Stimulated activated naive CD8-positive, alpha-beta T cell treated with anti-CD3 and anti-CD28 coated beads, Interleukin-15, amount 100 ng/mL, for 72 hours (primary cell): ENCODE measurements around the gene ZKSCAN1.

ENCODE experiments used
- ATAC-seq: fragments of 150-1000 bp; cut with Tn5 transposase; 2 replicates; pipeline ENCODE4 v1.10.0; 2021; ENCODE audit warnings: mild to moderate bottlenecking, moderate library complexity
- DNase-seq, 2 donors: peaks; one replicate each; pipeline ENCODE4 v3.0.0; 2021 to 2022
- H3K27ac Mint-ChIP-seq, 2 donors: one replicate each; pipeline ENCODE4 v1.8.0; 2022; ENCODE audit warnings: mild to moderate bottlenecking in 2 of 2, mixed read lengths in 2 of 2, moderate library complexity in 2 of 2
- H3K27me3 Mint-ChIP-seq: one replicate; pipeline ENCODE4 v1.8.0; 2022; ENCODE audit warnings: mixed read lengths
- H3K4me1 Mint-ChIP-seq: one replicate; pipeline ENCODE4 v1.8.0; 2022; ENCODE audit warnings: mild to moderate bottlenecking, mixed read lengths
- H3K4me3 Mint-ChIP-seq, 2 donors: one replicate each; pipeline ENCODE4 v1.8.0; 2022; ENCODE audit warnings: mild to moderate bottlenecking in 2 of 2, mixed read lengths in 2 of 2, moderate library complexity in 1 of 2
- H3K9me3 Mint-ChIP-seq, 2 donors: one replicate each; pipeline ENCODE4 v1.8.0; 2022; ENCODE audit warnings: mixed read lengths in 2 of 2

The ZKSCAN1 gene

GRCh38 chr7:100048680-100049079, 33.3 kb downstream of the ZKSCAN1 start:
- Mint-ChIP-seq H3K27me3 (no peaks in the 10 kb centered on the region), H3K4me3 (peak overlapping the region in 1 of 2 donors; percentile 83), H3K4me1 (peaks cover 22% of the 10 kb centered on the region), H3K27ac (no peak overlapping the region), H3K9me3 (no peaks in the 10 kb centered on the region)
- ATAC-seq (no peak), DNase-seq (no peak)

DNA sequence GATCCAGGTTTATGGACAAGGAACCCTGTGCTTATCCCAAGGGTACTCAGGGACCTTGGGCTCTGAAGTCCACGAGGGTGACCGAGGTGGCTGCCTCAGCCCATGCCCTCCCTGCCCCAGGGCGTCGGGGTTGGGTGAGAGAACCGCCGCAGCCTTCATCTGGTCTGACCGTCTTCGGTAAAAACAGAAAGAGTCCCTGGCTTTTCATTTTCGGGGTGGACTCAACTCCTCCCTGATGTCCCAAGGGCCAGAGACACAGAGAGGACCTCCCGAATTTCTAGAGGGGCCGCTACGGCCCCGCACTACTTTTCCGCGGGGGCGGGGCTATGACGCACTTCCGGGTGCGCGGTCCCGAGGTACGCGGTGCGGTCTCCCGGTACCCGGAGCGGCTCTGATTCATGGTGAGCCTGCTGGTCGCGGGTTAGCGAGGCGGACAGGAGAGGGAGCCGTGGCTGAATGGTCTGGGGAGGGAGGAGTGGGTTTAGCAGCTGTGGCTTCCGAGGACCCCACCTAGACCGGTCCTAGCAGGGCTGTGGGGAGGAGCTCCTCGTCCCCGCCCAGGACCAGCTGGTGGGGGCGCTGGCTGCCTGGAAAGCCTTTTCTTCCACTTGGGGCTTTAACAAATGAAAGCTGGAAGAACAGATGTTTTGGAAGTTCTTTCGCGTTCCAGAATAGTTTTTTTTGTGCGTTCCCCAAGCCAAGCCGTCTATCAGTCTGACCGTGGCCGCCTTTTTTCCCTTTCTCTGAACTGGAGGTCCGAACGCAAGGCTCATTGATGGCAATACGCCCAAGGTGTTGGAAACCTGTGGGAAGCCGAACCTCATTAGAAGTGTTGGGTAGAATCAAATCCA, 34.3 kb downstream of the ZKSCAN1 start, which contains the start of gene ZSCAN21:
ZSCAN21 (plus strand) TSS at position 334 of the 851 bp plus-strand sequence. CDS start 7,233 bp downstream, outside the sequence.
- H3K9me3 Mint-ChIP-seq, result no peaks in the 10 kb centered on the region
- H3K27me3 Mint-ChIP-seq, result no peaks in the 10 kb centered on the region
- H3K4me1 Mint-ChIP-seq, result peaks cover 22% of the 10 kb centered on the region
- H3K27ac Mint-ChIP-seq, result peak within 1 kb of the TSS; percentile 22 to 82
- peak; percentile 77 to 82 for DNase-seq
- H3K4me3 Mint-ChIP-seq, result peak within 1 kb of the TSS; percentile 83 to 89
- ATAC-seq, result peak; percentile 96

DNA sequence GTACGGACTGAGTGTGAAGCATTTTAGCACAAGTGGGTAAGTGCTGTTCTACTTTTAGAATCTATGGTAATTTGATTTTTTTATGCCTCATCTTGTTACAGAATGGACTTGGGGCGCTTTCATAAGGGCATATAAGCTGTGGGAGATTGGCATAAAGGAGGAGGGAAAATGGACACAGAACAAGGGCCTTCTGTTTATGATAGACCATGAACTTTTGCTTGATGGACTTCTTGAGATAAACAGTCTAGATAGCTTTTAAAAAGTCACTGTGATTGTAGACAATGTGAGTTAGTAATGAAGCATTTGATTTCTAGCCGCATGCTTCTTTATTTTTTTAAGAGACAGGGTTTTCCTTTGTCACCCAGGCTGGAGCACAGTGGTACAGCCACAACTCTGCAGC, 36.2 kb downstream of the ZKSCAN1 start:
- DNase-seq (no peak), ATAC-seq (no peak)
- Mint-ChIP-seq H3K27ac (no peak overlapping the region), H3K4me3 (peak overlapping the region; percentile 16 to 19), H3K4me1 (peaks cover 22% of the 10 kb centered on the region), H3K27me3 (no peaks in the 10 kb centered on the region), H3K9me3 (no peaks in the 10 kb centered on the region)

DNA sequence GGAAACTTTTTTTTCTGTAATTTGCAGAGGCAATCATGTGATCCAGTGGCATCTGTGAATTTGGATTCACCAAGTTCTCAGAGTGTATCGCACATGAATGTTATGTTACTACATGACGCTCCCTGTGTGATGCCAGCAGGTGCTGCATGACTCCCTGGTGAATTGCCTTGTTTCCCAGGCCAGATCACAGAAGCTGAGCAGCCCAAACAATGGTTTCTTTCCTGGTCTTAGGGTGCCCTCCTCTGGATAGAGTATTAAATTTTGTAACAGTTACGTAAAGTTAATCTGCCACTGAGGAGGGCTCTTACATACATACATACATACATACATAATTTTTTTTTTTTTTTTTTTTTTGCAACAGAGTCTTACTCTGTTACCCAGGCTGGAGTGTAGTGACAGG, 37.8 kb downstream of the ZKSCAN1 start:
- ATAC-seq (peak; percentile 35), DNase-seq (peak; percentile 18 to 27)
- H3K4me3 Mint-ChIP-seq, result no peak overlapping the region
- no peaks in the 10 kb centered on the region for H3K27me3 Mint-ChIP-seq
- peaks cover 26% of the 10 kb centered on the region for H3K4me1 Mint-ChIP-seq
- H3K9me3 Mint-ChIP-seq, result no peaks in the 10 kb centered on the region
- H3K27ac Mint-ChIP-seq, result no peak overlapping the region

DNA sequence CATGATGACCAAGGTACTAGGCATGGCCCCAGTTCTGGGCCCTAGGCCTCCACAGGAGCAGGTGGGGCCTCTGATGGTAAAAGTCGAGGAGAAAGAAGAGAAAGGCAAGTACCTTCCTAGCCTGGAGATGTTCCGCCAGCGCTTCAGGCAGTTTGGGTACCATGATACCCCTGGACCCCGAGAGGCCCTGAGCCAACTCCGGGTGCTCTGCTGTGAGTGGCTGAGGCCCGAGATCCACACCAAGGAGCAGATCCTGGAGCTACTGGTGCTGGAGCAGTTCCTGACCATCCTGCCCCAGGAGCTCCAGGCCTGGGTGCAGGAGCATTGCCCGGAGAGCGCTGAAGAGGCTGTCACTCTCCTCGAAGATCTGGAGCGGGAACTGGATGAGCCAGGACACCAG, 41.6 kb downstream of the ZKSCAN1 start:
- no peak overlapping the region for H3K27ac Mint-ChIP-seq
- H3K9me3 Mint-ChIP-seq, result no peaks in the 10 kb centered on the region

DNA sequence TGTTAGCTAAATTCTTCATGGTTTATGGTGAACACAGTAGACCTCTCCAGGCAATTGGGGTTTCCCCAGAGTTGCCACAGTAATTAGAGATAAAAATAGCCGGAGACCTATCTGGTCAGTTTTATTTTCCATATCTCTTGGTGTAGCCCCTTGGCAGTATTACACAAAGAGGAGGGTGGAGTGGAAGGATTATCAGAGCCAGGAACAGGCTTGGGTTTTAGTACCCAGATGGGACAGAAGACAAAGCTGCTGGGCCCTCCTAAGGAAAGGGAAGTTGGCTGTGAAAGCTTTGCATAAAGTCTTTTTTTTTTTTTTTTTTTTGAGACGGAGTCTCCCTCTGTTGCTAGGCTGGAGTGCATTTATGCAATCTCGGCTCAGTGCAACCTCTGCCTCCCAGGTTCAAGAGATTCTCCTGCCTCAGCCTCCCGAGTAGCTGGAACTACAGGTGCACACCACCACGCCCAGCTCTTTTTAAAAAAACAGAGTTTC, 43.9 kb downstream of the ZKSCAN1 start:
- Mint-ChIP-seq H3K4me3 (no peak overlapping the region), H3K27ac (no peak overlapping the region), H3K4me1 (peaks cover 6% of the 10 kb centered on the region), H3K27me3 (no peaks in the 10 kb centered on the region), H3K9me3 (no peaks in the 10 kb centered on the region)
- no peak for ATAC-seq
- no peak for DNase-seq

More for the DNA sequence above, 41.6 kb downstream of the ZKSCAN1 start:
- Mint-ChIP-seq H3K4me1 (peaks cover 6% of the 10 kb centered on the region), H3K27me3 (no peaks in the 10 kb centered on the region), H3K4me3 (no peak overlapping the region)
- ATAC-seq, result no peak
- DNase-seq, result no peak

DNA sequence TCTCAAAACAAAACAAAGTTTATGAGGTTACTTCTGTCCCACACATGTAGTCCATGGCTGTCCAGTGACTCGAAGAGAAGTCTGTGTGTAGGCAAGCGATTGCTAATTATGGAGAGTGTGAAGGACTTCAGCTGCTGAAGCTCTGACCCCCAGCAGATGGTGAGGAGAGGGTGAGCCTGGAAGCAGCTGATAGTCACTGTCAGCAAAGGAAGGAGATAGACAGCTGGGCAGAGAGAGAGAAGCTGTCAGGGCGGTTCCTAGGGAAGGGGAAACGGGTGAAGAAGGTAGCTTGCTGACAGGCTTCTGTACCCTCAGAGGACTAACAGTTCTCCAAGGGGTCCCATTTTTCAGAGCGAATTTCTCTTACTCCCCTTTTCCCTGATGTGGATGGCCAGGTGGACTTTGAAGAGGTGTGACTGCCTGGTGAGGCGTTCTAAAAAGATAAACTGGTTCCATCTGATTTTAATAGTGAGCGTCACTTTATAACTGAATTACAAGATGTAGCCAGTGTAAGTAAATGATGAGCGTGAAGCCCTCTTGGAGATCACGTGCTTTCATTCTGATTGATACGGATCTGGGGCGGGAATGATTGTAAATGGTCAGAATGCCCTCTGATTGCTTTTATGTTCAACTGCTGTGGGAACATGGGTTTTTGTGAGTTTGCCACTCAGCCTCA, 46.3 kb downstream of the ZKSCAN1 start:
- Mint-ChIP-seq H3K27ac (peak overlapping the region; percentile 48 to 56), H3K4me3 (no peak overlapping the region), H3K9me3 (no peaks in the 10 kb centered on the region), H3K27me3 (no peaks in the 10 kb centered on the region), H3K4me1 (peaks cover 6% of the 10 kb centered on the region)
- DNase-seq, result no peak
- no peak for ATAC-seq

DNA sequence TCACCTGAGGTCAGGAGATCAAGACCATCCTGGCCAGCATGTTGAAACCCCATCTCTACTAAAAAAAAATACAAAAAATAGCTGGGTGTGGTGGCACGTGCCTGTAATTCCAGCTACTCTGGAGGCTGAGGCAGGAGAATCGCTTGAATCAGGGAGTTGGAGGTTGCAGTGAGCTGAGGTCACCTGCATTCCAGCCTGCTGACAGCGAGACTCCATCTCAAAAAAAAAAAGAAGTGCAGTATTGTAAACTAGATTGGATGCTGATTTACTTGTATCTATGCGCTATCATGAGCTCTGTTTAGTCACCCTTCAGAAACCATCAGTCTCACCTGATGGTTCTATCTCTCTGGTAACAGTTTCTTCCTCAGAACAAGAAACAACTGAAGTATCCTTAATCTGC, 48.0 kb downstream of the ZKSCAN1 start:
- Mint-ChIP-seq H3K4me1 (no peaks in the 10 kb centered on the region), H3K27me3 (no peaks in the 10 kb centered on the region), H3K27ac (no peak overlapping the region), H3K9me3 (no peaks in the 10 kb centered on the region), H3K4me3 (no peak overlapping the region)
- no peak for DNase-seq
- ATAC-seq, result no peak

- DNase-seq, result no peak
- Mint-ChIP-seq H3K9me3 (no peaks in the 10 kb centered on the region), H3K4me1 (no peaks in the 10 kb centered on the region), H3K27me3 (no peaks in the 10 kb centered on the region), H3K4me3 (no peak overlapping the region), H3K27ac (no peak overlapping the region)
- ATAC-seq, result no peak
Measured at GRCh38 chr7:100064162-100064561, 48.8 kb downstream of the ZKSCAN1 start.

GRCh38 chr7:100065452-100066186, 50.2 kb downstream of the ZKSCAN1 start:
- ATAC-seq (no peak), DNase-seq (no peak)
- Mint-ChIP-seq H3K9me3 (peaks cover 0 to 9% of the 10 kb centered on the region in 2 donors), H3K27ac (no peak overlapping the region), H3K4me1 (no peaks in the 10 kb centered on the region), H3K4me3 (no peak overlapping the region), H3K27me3 (no peaks in the 10 kb centered on the region)

DNA sequence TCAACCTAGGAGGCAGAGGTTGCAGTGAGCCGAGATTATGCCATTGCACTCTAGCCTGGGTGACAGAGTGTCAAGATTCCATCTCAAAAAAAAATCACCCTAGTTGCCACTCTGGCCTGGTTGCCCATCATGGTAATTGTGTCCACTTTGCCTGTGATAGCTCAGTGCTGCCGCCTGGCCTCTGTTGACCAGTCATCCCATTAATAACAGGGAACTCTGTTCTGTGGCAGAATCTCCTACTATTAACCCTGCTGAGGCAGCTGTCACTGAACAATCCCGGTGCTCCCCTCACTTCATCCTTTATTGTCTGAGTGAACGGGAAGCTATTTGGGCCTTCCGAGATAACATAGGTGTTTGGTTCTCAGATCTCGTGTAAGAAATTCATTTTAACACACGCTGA, 51.6 kb downstream of the ZKSCAN1 start:
- no peak for DNase-seq
- H3K27ac Mint-ChIP-seq, result no peak overlapping the region
- H3K9me3 Mint-ChIP-seq, result peaks cover 10 to 22% of the 10 kb centered on the region in 2 donors
- no peaks in the 10 kb centered on the region for H3K27me3 Mint-ChIP-seq
- no peak for ATAC-seq
- no peaks in the 10 kb centered on the region for H3K4me1 Mint-ChIP-seq
- no peak overlapping the region for H3K4me3 Mint-ChIP-seq

GRCh38 chr7:100069991-100070390, 54.6 kb downstream of the ZKSCAN1 start:
- ATAC-seq (no peak), DNase-seq (no peak)
- Mint-ChIP-seq H3K27ac (no peak overlapping the region), H3K4me3 (no peak overlapping the region), H3K4me1 (no peaks in the 10 kb centered on the region), H3K9me3 (peaks cover 27 to 33% of the 10 kb centered on the region in 2 donors), H3K27me3 (no peaks in the 10 kb centered on the region)

GRCh38 chr7:100071018-100071723, 55.8 kb downstream of the ZKSCAN1 start:
- Mint-ChIP-seq H3K4me3 (no peak overlapping the region), H3K27me3 (no peaks in the 10 kb centered on the region), H3K27ac (no peak overlapping the region), H3K9me3 (peaks cover 27 to 33% of the 10 kb centered on the region in 2 donors), H3K4me1 (no peaks in the 10 kb centered on the region)
- ATAC-seq (no peak), DNase-seq (no peak)

DNA sequence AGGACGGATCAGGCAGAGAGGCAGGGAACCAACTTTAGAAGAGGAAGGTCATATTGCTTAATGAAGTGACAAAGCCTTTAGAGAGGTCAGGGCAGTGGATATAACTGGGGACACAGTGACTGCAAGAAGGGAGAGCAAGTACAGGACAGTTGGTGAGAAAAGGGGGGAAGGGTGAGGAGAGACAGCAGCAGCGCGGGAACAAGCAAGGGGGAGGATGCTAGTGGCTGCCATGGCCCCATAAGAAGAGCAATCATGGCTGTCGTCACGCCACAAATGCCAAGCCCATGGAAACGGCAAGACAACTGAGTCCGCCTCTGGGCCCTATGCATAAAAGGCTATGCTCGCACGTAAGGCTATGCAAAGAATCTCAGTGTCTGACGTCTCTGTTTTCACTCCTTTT, 57.1 kb downstream of the ZKSCAN1 start:
- no peak overlapping the region for H3K27ac Mint-ChIP-seq
- peaks cover 27 to 33% of the 10 kb centered on the region in 2 donors for H3K9me3 Mint-ChIP-seq

DNA sequence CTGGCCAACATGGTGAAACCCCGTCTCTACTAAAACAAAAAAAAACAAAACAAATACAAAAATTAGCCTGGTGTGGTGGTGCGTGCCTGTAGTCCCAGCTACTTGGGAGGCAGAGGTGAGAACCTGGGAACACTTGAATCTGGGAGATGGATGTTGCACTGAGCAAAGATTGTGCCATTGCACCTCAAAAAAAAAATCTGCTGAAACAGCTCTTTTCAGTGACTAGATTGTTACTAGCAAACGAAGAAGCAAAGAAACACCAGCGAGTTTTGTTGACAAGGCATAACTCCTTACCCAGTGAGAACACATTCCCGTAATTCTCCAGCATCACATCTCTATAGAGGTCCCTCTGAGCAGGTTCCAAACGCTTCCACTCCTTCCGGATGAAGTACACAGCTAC, 59.4 kb downstream of the ZKSCAN1 start:
- Mint-ChIP-seq H3K9me3 (peaks cover 27 to 32% of the 10 kb centered on the region in 2 donors), H3K27ac (no peak overlapping the region)
- DNase-seq, result no peak

More for the DNA sequence above, 57.1 kb downstream of the ZKSCAN1 start:
- no peak for DNase-seq
- no peaks in the 10 kb centered on the region for H3K27me3 Mint-ChIP-seq
- ATAC-seq, result no peak
- H3K4me1 Mint-ChIP-seq, result no peaks in the 10 kb centered on the region
- no peak overlapping the region for H3K4me3 Mint-ChIP-seq

More for the DNA sequence above, 59.4 kb downstream of the ZKSCAN1 start:
- Mint-ChIP-seq H3K4me3 (no peak overlapping the region), H3K4me1 (peaks cover 11% of the 10 kb centered on the region), H3K27me3 (no peaks in the 10 kb centered on the region)
- no peak for ATAC-seq
